ENCODE data around the gene SLC39A5. TPM values are rescaled to one million over a fixed set of nuclear protein-coding genes. Genes with fewer than 3 reads are reported as not detected.

SLC39A5 gene
- total and polyA plus RNA-seq, 2 of the 8 experiments (the other 6 are each of a cell fraction or from before 2014, with no cell fraction given) = 0.27 TPM; not detected in 1

DNA sequence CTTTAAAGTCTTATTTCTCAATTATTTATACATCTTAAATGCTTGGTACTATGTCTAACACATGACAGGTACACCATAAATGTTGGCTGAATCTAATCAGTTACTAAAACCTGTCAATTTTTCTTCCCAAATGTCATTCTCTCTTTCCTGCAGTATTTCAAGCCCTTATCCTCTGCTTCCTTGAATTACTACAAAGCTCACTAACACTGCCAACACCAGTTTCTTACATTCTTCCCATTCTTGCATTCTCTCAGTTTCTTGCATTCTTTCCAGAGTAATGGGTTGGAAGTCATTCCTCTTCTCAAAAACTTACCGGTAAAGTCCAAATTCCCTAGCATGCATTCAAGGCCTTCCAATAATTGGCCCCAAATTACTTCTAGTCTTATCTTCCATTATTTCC lies 31.0 kb upstream of the SLC39A5 start (continued):
- TF ChIP-seq PHF8 (conservative IDR thresholded peaks at IDR 0.05; ENCODE audit: low read depth, low read length) = no peak
- TF ChIP-seq TEAD4 (IDR thresholded peaks at IDR 0.05; ENCODE audit: low read depth, low read length) = peak; percentile 87
- no peak for TF ChIP-seq CEBPB (IDR thresholded peaks at IDR 0.05; ENCODE audit: low read depth, low read length)
- TF ChIP-seq SIRT6 (IDR thresholded peaks at IDR 0.05; ENCODE audit: low read length) = no peak
- TF ChIP-seq TAF7 (optimal IDR thresholded peaks at IDR 0.05; ENCODE audit: borderline replicate concordance, low read depth, low read length) = no peak
- TF ChIP-seq SIX5 (IDR thresholded peaks at IDR 0.05; ENCODE audit: low read depth, low read length) = no peak
- no peak for TF ChIP-seq GABPA (IDR thresholded peaks at IDR 0.05; ENCODE audit: borderline replicate concordance, insufficient read depth, low read length)
